Lower leg skin (tissue), 3 donors: Measurements from ENCODE around the gene SCN1B.

Experiments
- POLR2A ChIP-seq, 2 donors: fragments of 450-650 bp; IDR thresholded peaks; one replicate each; pipeline ENCODE4 v1.6.1; 2016 to 2017; ENCODE audit warnings: antibody characterized with exemption in 2 of 2, mild to moderate bottlenecking in 1 of 2, moderate library complexity in 1 of 2
- TF ChIP-seq, protein P1 (sequence below), 3 donors: fragments of 450-650 bp; IDR thresholded peaks; one replicate each; pipeline ENCODE4 v1.5.1; 2016; ENCODE audit warnings: antibody characterized with exemption in 3 of 3, mild to moderate bottlenecking in 3 of 3, moderate library complexity in 2 of 3

DNA sequence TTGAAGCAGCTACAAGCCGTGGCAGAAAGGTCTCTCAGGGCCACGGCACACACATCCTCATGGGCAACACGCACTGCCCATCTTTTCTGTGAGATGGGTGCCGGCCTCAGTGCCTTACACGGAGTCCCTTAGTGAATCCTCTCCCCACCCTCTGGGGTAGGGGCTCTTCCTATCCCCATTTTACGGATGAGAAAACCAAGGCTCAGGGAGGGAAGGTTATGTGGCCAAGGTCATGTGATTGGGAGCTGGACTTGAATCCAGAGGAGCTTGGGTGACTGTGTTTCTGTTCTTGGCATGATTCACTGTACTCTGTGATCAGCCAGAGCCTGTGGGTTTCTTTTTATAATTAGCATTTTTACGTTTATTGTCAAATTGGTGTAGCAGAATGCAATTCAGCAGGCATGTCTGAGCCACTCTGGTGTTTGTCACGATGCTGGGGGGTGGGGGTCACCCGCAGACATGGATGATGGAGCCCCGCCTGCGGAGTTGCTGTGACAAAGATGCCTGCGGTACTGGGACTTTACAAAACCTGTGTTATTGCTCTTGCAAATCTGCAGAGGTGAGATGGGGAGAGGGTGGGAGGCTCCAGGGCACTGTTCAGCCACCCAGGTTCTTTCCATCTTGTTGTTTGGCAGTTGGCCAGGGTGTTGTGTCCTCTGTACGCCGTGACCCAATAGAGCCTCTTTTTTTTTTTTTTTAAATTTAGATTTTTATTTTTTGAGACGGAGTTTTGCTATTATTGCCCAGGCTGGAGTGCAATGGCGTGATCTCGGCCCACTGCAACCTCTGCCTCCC, 4.5 kb downstream of the SCN1B start:
- TF ChIP-seq, protein P1, sequence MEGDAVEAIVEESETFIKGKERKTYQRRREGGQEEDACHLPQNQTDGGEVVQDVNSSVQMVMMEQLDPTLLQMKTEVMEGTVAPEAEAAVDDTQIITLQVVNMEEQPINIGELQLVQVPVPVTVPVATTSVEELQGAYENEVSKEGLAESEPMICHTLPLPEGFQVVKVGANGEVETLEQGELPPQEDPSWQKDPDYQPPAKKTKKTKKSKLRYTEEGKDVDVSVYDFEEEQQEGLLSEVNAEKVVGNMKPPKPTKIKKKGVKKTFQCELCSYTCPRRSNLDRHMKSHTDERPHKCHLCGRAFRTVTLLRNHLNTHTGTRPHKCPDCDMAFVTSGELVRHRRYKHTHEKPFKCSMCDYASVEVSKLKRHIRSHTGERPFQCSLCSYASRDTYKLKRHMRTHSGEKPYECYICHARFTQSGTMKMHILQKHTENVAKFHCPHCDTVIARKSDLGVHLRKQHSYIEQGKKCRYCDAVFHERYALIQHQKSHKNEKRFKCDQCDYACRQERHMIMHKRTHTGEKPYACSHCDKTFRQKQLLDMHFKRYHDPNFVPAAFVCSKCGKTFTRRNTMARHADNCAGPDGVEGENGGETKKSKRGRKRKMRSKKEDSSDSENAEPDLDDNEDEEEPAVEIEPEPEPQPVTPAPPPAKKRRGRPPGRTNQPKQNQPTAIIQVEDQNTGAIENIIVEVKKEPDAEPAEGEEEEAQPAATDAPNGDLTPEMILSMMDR (IDR thresholded peaks at IDR 0.05), result no peak
- no peak for TF ChIP-seq POLR2A (IDR thresholded peaks at IDR 0.05)
